ENCODE data around the gene SOWAHA.

DNA sequence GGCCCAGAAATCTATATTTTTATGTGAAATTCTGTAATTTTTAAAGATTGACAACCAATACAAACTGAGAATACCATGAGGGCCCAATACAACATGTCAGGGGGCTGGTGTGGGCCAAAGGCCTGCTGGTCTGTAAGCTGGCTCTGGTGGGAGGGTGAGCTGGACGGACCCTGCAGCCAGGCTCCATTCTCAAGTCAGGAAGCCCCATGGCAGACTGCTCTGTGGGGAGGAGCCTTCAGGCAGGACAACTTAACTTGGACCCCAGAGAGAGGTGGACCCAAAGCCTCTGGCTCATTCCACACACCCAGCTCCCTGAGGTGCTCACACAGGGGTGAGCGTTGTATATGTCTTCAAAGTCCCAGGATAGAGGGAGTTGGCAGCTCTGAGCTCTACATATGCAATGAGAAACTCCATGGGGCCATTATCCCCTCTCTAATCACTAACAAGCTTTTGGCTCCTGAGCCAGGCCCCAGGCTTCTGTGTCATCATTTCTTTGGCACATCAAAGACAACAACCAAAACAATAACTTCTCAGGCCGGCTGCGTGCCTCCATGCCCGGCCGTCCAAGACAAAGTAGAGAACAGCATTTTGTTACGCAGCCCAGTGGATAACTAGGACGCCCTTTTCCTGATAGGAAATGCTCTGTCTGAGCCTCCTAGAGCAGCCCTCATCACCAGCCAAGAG is 42.5 kb upstream of the SOWAHA start:
- no peak for TF ChIP-seq TAF1 (IDR thresholded peaks at IDR 0.05; ENCODE audit: low read depth)
- TF ChIP-seq FOXM1 (IDR thresholded peaks at IDR 0.05; ENCODE audit: borderline replicate concordance, low read depth) = no peak
- no peak for TF ChIP-seq EP300 (IDR thresholded peaks at IDR 0.05; ENCODE audit: borderline replicate concordance)
- no peak for TF ChIP-seq NFIC (IDR thresholded peaks at IDR 0.05)
- no peak for TF ChIP-seq TCF12 (IDR thresholded peaks at IDR 0.05; ENCODE audit: low read depth)
